ENCODE measurements around the gene C3orf38.
"Not testable (repeated sequence)": the region's sequence is repeated elsewhere in the genome, so short reads cannot be mapped to it uniquely, and the experiment has no call there.

Gene C3orf38

GRCh38 chr3:88149509-88150362 is at the start of gene C3orf38:
TSS of gene C3orf38 (plus strand) at chr3:88149959. CDS start at chr3:88150053, 94 bp downstream.
- no peak for FAIRE-seq

- FAIRE-seq: no peak
Observed at GRCh38 chr3:88101142-88101541, 48.6 kb upstream of the C3orf38 start.

- no peak for FAIRE-seq
Observed at GRCh38 chr3:88105325-88105724, 44.4 kb upstream of the C3orf38 start.

- FAIRE-seq: no peak
Observed at GRCh38 chr3:88112289-88112688, 37.5 kb upstream of the C3orf38 start.

- no peak for FAIRE-seq
Observed at GRCh38 chr3:88113311-88114162, 36.2 kb upstream of the C3orf38 start.

GRCh38 chr3:88114878-88115549 is 34.7 kb upstream of the C3orf38 start:
- FAIRE-seq: no peak

GRCh38 chr3:88117683-88118082 is 32.1 kb upstream of the C3orf38 start:
- no peak for FAIRE-seq

- FAIRE-seq: not testable (repeated sequence)
Observed at GRCh38 chr3:88118603-88119002, 31.2 kb upstream of the C3orf38 start.

- FAIRE-seq: no peak
Observed at GRCh38 chr3:88123526-88123925, 26.2 kb upstream of the C3orf38 start.

- FAIRE-seq: no peak
Observed at GRCh38 chr3:88131695-88132094, 18.1 kb upstream of the C3orf38 start.

GRCh38 chr3:88132894-88133293 is 16.9 kb upstream of the C3orf38 start:
- no peak for FAIRE-seq

- no peak for FAIRE-seq
Observed at GRCh38 chr3:88133711-88134263, 16.0 kb upstream of the C3orf38 start.

- no peak for FAIRE-seq
Observed at GRCh38 chr3:88137836-88138235, 11.9 kb upstream of the C3orf38 start.

GRCh38 chr3:88141458-88142083 is 8.2 kb upstream of the C3orf38 start:
- FAIRE-seq: no peak

GRCh38 chr3:88142094-88142624 is 7.6 kb upstream of the C3orf38 start:
- FAIRE-seq: no peak

GRCh38 chr3:88147261-88147660 is 2.5 kb upstream of the C3orf38 start:
- no peak for FAIRE-seq

- FAIRE-seq: no peak
Observed at GRCh38 chr3:88148651-88149050, 1.1 kb upstream of the C3orf38 start.

- FAIRE-seq: no peak
Observed at GRCh38 chr3:88149101-88149508, 654 bp upstream of the C3orf38 start.

GRCh38 chr3:88150371-88150770 is 612 bp downstream of the C3orf38 start:
- no peak for FAIRE-seq

GRCh38 chr3:88150806-88151205 is 1.0 kb downstream of the C3orf38 start:
- no peak for FAIRE-seq

GRCh38 chr3:88151358-88151757 is 1.6 kb downstream of the C3orf38 start:
- FAIRE-seq: no peak

- FAIRE-seq: no peak
Observed at GRCh38 chr3:88152841-88153240, 3.1 kb downstream of the C3orf38 start.
